ENCODE results near the gene CHRND.

Gene CHRND

DNA sequence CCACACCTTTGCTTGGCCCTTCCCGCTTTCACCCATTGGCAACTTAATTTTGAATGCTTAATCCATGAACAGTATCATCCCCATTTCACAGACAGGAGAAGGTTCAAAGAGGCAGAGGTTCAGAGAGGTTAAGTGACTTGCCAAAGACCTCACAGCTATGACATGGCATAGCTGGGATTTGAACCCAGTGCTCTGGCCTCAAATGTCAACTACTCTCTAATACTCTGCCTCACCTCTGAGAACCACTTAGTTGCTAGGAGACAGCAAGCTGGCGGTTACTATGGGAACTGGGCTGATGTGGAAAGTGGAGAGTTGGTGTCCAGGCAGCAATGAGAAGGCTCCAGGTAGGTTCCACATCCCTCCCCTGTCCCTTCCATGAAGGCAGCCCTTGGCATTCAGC is 21.5 kb upstream of the CHRND start:
- DNase-seq: no peak

DNA sequence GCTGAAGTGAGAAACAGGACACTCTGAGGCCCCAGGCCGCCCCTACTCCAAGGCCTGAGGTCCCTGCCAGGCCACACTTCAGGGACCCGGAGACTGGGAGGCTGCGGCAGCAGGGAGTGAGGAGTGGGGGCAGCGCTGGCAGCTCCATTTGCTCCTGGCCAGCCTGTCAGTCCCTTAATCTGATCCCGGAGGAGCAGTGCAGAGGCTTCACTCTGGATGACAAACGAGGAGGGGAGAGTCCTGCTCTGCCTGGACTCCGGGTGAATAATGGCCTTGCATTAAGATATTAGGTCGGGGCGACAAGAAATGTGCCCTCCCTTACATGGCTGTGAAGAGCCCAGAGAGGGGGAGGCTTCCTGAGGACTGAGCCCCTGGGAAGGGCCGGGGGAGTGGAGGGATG is 20.1 kb upstream of the CHRND start:
- no peak for DNase-seq

DNA sequence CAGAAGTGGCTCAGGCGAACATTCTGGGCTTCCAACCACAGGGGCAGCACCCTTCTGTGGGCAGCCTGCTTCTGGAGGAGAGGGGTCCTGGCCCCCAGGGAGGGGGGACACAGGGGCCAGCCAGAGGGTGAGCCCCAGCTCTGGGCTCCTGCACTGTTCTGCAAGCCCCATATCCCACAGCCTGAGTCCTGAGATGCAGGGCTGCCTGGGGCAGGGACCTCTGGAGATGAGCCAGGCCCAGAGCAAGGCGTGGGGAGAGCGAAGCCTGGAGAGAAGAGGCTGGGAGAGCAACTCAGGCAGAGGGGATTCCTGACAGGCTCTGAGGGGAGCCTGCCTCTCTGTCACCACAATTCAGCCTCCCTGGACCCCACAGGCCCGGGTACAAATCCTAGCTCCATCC is 19.3 kb upstream of the CHRND start:
- no peak for DNase-seq

DNA sequence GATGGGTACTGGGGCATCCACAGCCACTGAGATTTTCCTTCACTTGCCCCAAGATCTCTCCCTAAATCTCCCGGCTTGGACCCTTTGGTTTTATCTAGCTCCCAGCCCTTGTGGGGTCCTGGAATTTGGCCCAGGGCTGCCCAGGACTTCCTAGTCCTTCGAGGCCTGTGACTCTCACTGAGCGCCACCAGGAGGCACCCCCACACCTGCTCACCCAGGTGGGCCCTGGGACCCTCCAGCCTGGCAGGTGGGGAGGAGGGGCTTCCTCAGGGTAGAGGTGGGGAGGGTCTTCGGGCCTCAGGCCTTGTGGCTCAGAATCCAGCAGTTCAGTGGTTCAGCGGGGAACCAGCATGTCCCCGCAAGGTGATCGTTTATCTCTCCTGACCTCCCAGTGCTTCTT is 17.7 kb upstream of the CHRND start:
- no peak for DNase-seq

DNA sequence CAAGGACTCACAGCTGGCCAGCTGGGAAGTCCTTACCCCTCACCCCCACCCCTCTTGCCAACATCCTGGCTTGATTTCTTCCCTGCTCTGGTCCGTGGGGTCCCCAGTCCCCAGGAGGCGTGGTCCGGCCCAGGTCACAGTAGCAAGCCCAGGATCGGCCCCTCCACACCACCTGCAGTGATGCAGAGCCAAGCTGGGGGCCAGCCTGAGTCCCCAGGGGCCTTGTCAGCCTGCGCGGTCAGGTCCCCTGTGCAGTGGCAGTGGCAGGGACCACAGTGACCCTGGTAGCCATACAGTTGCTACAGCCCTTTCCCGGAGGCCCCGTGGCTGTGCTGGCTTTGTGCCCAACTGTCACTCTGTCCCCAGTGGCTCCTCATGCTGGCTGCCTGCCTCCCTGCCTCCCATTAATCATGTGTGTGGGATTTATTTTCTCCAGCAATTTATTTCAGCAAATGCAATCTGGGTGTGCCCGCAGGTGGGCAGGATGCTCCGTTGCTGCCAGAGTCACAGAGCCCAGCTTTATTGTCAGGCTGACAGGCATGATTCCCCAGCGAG is 14.5 kb upstream of the CHRND start:
- no peak for DNase-seq

DNA sequence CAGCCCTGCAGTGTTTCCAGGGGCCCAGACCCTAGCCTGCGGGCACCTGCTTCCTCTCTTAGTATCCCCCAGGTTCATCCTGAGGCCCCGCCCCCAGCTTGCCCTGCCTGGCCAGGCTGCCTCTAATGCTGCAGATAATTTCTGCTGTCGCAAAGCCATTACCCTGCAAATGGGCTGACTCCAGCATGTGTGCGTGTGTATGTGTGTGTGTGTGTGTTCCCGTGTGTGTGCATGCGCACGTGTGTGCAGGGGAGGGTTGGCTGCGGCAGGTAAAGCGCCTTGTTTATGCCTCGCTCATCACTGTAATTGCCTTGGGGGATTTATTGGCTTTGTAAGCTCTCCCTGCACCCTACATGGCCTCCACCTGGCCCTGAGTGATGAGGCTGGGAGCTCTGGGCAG is 13.4 kb upstream of the CHRND start:
- DNase-seq: no peak

DNA sequence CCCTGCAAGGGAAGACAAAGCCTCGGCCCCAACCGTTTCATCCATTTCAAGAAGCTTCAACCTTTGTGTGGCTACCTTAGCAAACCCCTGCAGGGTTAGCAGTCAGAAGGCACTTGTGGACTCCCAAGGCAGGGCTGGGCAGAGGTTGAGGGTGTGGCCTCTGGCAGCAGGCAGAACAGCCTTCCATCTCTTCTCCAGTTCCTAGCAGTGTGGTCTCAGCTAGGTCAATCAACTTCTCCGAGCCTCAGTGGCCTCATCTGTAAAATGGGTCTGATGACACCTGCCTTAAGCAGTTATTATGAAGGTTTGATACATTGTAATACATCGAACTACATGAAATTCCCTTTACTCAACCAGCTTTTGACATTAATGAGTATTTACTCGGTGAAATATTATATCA is 12.6 kb upstream of the CHRND start:
- DNase-seq: no peak

DNA sequence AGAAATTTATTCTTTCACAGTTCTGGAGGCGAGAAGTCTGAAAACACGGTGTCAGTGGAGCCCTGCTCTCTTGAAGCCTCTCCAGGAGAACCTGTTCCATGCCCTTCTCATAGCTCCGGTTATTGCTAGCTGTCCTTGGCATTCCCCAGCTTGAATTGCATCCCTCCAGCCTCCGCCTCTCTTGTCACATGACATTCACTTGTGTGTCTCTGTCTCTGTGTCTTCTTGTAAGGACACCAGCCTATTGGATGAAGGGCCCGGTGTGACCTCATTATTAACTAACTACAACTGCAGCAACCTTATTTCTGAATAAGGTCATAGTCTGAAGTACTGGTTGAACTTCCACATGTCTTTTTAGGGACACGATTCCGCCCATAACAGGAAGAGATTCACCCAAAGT is 10.3 kb upstream of the CHRND start:
- no peak for DNase-seq

DNA sequence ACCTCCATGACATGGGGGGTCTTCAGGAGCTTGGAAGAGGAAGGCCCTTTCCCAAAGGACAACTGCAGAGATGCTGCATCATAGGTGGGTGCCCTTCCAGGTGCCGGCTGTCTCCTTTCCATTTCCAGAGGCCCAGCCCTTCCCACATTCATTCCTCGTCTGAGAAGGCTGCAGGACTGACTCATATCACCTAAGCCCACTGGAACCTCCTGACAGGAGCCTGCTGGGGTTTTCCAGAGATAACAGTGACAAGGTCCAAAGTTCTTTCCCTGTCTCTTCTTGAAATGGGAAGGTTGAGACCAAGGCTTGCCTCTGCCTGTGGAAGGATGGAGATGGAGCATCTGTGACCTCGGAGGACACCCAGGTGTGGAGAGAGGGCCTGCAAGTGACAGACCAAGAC is 9.4 kb upstream of the CHRND start:
- no peak for DNase-seq

DNA sequence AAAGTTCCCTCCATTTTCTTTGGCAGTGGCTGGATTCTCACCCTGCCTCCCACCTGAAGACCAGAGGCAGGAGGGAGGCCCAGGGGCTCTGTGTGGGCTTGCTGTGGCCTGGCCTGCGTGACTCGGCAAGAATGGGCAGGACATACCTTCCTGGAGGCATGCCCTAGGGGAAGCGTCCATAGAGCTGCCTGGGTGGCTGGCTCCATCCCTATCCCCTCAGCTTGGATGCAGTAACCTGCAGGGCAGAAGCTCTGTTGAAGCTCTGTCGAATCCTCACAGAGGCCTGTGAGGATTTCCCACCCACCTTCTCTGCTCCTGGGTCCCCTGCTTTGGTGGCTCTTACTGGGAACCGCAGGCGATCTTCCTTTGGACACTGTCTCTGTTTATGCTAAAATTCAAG is 7.1 kb upstream of the CHRND start:
- no peak for DNase-seq

DNA sequence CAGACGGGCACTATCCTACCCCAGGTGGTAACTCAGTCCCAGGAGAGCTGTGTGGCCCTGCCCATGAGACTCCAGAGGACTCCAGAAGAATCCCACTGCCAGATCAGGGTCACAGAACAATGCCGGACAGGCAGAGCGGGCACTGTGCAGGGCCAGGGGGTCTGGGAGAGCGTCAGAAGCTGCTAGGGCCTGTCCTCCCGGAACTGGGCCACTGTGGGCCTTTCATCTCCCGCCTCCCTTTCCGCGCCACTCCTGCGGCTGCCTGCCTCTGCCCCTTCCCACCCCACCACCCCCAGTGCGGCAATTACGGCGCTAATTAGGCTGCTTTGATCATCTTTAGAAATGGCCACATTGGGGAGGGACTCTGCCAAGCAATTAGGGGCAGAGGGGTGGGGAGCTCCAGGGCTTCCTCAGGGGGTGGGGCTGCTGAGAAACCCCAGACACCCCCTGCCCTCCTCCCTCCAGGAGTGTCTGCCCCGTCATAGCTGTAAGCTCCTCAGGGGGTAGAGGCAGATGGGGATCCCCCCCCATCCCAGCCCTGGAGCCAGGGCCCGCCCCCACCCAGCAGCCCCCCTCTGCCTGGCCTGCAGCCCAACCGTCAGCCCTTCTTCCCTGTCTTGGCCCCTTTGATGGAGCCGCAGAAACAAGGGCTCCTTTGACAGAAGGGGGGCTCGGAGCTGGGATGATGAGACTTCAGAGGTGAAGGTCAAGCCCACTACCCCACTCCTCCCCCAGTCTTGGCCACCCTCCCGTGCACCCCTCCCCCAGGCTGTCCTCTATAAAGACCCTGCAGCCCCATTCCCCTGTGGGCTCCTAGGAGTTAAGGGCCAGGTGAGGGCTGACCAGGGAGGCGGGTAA is 6.2 kb upstream of the CHRND start, which contains the start of gene PRSS56:
Gene PRSS56 (plus strand): TSS at position 808 of the 858 bp plus-strand sequence. CDS start 211 bp downstream, outside the sequence.
- DNase-seq: no peak

DNA sequence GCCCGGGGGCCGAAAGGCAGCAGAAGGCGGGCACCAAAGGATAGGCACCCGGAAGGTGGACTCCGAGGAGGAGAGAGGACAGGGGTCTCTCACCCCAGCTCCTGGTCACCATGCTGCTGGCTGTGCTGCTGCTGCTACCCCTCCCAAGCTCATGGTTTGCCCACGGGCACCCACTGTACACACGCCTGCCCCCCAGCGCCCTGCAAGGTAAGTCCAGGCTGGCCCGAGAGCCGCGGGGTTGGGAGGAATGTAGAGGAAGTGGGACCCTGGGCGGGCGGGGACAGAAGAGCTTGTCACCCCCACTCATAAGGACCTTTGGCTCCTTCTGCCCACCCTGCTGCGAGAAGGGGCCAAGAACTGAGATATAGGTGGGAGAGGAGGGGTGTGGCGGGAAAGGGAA is 5.5 kb upstream of the CHRND start:
- no peak for DNase-seq

DNA sequence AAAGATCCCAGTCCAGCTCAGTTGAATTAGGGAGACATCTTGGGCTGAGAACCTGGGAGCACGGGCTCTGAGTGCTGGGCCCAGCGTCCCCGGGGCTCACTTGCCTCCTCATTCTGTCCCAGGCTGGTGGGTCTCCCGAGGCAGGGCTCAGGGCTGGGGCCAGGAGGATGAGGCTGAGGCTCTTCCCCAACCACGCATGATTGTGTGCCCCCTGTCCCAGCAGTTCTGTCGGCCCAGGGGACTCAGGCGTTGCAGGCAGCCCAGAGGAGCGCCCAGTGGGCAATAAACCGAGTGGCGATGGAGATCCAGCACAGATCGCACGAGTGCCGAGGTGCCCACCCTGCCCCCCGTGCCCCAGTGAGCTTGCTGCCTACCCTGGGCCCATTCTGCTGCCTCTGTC is 4.9 kb upstream of the CHRND start:
- no peak for DNase-seq

DNA sequence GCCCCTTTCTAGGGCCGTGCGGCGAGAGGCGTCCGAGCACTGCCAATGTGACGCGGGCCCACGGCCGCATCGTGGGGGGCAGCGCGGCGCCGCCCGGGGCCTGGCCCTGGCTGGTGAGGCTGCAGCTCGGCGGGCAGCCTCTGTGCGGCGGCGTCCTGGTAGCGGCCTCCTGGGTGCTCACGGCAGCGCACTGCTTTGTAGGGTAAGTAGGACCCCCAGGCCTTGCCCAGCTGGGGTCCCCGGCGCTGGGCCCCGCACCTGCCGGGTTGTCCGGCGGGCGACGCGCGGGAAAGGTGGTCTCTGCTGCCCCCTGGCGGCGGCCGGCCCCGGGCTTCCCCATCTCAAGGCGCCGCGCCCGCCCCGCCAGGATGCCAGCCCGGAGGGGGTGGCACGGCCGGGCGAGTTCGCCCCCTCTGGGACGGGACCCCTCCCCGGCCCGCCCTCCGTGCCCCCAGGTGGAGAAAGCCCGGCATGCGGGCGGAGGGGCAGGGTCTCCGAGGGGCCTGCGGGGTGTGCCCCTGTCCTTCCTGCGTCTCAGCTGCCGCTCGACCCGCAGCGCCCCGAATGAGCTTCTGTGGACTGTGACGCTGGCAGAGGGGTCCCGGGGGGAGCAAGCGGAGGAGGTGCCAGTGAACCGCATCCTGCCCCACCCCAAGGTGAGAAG is 3.9 kb upstream of the CHRND start:
- peak; percentile 34 to 69 (median 60) for DNase-seq

DNA sequence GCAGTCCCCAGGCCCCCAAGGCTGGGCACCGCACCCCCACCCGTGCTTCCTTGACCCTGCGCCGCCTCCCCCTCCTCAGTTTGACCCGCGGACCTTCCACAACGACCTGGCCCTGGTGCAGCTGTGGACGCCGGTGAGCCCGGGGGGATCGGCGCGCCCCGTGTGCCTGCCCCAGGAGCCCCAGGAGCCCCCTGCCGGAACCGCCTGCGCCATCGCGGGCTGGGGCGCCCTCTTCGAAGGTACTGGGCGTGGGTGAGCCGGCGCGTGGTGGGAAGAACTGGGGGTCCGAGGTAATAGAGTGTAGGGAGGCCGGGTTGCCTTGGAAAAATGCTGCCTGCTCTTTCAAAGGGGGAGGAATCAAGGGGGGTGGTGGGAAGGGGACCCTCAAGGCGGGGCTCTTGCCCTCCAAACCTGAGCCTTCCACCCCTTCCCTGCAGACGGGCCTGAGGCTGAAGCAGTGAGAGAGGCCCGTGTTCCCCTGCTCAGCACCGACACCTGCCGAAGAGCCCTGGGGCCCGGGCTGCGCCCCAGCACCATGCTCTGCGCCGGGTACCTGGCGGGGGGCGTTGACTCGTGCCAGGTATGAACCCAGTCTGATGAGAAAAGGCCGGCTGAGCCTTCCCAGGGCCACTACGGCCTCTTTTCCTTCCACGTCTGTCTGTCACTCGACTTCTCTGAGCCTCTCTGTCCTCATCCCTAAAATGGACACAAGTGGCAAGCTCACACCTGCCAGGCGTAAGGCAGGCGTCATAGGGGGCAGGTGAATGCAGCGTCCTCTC is 3.1 kb upstream of the CHRND start:
- no peak for DNase-seq

DNA sequence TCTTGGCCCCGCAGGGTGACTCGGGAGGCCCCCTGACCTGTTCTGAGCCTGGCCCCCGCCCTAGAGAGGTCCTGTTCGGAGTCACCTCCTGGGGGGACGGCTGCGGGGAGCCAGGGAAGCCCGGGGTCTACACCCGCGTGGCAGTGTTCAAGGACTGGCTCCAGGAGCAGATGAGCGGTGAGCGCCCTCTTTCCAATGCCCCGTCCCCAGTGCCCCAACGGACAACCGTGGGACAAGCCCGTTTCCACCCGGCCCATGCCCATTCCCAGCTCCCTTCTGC is 2.6 kb upstream of the CHRND start:
- DNase-seq: no peak

DNA sequence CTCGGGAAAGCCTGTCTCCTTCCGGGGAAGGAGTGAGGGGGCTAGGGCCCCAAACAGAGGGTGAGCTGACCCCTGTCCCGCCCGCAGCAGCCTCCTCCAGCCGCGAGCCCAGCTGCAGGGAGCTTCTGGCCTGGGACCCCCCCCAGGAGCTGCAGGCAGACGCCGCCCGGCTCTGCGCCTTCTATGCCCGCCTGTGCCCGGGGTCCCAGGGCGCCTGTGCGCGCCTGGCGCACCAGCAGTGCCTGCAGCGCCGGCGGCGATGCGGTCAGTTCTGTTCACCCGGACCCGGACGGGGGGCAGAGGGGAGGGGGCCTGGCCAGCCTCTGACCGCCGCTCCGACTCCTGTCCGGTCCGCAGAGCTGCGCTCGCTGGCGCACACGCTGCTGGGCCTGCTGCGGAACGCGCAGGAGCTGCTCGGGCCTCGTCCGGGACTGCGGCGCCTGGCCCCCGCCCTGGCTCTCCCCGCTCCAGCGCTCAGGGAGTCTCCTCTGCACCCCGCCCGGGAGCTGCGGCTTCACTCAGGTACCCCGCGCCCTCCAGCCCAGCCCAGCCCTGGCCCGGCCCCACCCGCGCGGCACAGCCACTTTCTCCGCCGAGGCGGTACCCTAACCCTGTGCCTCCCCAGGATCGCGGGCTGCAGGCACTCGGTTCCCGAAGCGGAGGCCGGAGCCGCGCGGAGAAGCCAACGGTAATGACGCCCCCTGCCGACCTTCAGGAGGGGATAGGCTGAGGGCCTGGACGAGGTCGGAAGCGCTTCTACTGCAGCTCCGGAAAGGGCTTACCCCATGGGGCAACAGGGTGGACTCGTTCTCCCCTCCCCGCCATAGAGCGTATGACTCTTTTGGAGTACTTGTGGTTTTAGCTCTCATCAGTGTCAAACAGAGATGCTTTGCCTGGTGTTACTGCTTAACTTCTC is 2.0 kb upstream of the CHRND start:
- no peak for DNase-seq

DNA sequence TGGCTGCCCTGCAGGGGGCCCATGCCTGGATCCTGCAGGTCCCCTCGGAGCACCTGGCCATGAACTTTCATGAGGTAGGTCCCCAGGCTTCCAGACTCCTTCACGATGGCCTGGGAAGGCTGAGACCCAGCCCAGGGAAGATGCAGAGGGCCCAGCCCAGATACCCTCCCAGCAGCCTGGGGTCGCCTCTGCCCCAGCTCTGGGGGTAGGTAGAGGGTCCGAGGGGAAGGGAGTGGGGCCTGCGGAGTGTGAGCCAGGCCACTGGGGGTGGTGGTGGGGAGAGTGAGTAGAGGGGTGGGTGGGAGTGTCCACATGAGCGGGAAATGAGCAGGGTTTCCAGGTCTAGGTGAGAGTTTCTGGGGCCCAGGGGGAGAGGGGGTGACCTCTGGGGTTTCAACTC is 1.2 kb upstream of the CHRND start:
- DNase-seq: no peak

DNA sequence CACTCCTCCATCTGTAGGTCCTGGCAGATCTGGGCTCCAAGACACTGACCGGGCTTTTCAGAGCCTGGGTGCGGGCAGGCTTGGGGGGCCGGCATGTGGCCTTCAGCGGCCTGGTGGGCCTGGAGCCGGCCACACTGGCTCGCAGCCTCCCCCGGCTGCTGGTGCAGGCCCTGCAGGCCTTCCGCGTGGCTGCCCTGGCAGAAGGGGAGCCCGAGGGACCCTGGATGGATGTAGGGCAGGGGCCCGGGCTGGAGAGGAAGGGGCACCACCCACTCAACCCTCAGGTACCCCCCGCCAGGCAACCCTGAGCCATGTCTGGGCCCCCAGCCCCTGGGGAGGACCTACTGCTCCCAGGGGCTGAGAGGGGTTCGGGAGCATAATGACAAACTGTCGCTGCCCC is 761 bp upstream of the CHRND start:
- no peak for DNase-seq

DNA sequence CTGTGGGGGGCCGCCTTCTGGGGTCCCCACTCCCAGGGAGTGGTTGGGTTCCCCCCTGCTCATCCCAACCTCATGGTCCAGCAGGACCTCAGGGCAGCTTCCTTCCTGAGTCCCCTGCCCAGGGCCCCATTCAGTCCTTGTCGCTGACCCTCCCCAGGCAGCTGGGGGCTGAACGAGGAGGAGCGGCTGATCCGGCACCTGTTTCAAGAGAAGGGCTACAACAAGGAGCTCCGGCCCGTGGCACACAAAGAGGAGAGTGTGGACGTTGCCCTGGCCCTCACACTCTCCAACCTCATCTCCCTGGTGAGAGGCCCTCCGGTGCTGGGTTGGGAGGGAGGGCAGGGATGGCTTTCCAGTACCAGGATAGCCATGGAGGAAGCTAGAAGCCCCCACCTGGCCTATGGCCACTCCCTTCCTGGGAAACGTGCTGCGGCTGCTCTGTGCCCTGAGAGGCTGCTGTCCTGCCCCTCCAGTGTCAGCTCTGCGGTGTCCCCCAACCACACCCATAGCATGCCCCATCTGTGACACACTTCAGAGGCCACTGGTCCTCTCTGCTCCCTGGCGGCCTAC is 497 bp downstream of the CHRND start:
- DNase-seq: no peak

DNA sequence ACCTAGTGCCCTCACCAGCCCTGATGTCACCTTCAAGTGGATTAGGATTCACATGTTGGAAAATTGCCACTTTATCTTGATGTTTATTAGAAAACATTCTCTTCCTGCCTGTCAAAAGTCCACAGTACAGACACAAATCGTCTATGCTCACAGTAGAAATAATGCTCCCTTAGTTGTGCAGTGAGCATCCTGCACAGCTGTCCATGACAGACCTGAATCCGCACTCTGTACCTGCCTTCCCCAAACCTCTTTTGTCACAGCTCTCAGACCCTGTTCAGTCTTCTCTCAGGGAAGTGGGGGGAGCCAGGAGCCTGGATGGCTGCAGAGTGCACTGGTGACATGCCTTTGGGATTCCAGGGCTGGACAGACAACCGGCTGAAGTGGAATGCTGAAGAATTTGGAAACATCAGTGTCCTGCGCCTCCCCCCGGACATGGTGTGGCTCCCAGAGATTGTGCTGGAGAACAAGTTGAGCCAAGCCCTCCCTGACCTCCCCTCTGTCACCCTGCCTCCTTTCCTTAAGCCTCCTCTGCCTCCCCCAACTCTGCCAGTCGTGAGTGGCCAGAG is 2.0 kb downstream of the CHRND start:
- DNase-seq: no peak
